ENCODE data around the gene BMP7.
"Not testable (repeated sequence)": the region's sequence is repeated elsewhere in the genome, so short reads cannot be mapped to it uniquely, and the experiment has no call there.

DNA sequence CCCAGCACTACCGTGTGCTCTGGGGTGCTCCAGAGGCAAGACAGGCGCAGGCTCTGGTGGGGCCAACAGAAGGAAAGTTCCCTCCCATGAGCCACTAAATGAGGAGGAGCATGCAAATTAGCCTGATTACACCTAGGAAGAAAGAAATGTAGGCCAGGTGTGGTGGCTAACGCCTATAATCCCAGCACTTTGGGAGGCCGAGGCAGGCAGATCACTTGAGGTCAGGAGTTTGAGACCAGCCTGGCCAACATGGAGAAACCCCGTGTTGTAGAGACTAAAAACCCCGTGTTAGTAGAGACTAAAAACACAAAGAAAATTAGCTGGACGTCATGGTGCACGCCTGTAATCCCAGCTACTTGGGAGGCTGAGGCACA lies 75.2 kb downstream of the BMP7 start:
- TF ChIP-seq POU2F2 (IDR thresholded peaks at IDR 0.05; ENCODE audit: low read depth, low read length); POLR2AphosphoS5 (IDR thresholded peaks at IDR 0.05; ENCODE audit: low read depth, low read length); POLR2A (IDR thresholded peaks at IDR 0.05; ENCODE audit: low read depth, low read length); TAF1 (IDR thresholded peaks at IDR 0.05; ENCODE audit: low read depth, low read length); SPI1 (IDR thresholded peaks at IDR 0.05; ENCODE audit: low read depth, low read length); PAX5 (IDR thresholded peaks at IDR 0.05; ENCODE audit: insufficient read depth, low read length, severe bottlenecking): not testable (repeated sequence)

Data from GM12891 (cell line).